NB4 (cell line): Measurements from ENCODE around the gene RAB3C.

Experiments used
- MYC ChIP-seq: IDR thresholded peaks from 2 replicates; pipeline ENCODE4 v1.6.1; 2011; ENCODE audit warnings: low read depth, low read length
- POLR2A ChIP-seq: IDR thresholded peaks from 2 replicates; pipeline ENCODE4 v1.6.1; 2011; ENCODE audit warnings: mild to moderate bottlenecking; ENCODE audit not compliant: insufficient read length; ENCODE audit errors: extremely low read depth
- TF ChIP-seq, protein P1 (sequence below): IDR thresholded peaks from one replicate; pipeline ENCODE4 v1.5.1; 2012; ENCODE audit warnings: low read depth, low read length

DNA sequence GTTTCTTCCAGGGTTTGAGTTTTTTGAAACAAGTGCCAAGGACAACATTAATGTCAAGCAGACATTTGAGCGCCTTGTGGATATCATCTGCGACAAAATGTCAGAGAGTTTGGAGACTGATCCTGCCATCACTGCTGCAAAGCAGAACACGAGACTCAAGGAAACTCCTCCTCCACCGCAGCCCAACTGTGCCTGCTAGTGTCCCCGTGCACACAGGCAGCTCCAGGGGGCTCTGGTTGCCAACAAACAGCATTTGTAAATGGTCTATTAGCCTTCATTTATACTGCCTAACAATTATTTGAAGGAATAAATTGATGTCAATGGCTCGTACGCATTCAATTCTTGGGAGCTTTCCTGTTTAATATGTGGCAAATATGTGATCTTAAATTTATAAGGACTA, 268.3 kb downstream of the RAB3C start:
- TF ChIP-seq, protein P1, sequence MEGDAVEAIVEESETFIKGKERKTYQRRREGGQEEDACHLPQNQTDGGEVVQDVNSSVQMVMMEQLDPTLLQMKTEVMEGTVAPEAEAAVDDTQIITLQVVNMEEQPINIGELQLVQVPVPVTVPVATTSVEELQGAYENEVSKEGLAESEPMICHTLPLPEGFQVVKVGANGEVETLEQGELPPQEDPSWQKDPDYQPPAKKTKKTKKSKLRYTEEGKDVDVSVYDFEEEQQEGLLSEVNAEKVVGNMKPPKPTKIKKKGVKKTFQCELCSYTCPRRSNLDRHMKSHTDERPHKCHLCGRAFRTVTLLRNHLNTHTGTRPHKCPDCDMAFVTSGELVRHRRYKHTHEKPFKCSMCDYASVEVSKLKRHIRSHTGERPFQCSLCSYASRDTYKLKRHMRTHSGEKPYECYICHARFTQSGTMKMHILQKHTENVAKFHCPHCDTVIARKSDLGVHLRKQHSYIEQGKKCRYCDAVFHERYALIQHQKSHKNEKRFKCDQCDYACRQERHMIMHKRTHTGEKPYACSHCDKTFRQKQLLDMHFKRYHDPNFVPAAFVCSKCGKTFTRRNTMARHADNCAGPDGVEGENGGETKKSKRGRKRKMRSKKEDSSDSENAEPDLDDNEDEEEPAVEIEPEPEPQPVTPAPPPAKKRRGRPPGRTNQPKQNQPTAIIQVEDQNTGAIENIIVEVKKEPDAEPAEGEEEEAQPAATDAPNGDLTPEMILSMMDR = no peak
- TF ChIP-seq POLR2A = no peak
- TF ChIP-seq MYC = no peak
